GM19328 (cell line): ENCODE results near the gene BOK.

ENCODE experiments used
- ATAC-seq: cut with Tn5 transposase; IDR thresholded peaks from one replicate; pipeline ENCODE4 v1.9.1; 2021; ENCODE audit warnings: mild to moderate bottlenecking, moderate library complexity; ENCODE audit not compliant: unreplicated experiment

The BOK gene

DNA sequence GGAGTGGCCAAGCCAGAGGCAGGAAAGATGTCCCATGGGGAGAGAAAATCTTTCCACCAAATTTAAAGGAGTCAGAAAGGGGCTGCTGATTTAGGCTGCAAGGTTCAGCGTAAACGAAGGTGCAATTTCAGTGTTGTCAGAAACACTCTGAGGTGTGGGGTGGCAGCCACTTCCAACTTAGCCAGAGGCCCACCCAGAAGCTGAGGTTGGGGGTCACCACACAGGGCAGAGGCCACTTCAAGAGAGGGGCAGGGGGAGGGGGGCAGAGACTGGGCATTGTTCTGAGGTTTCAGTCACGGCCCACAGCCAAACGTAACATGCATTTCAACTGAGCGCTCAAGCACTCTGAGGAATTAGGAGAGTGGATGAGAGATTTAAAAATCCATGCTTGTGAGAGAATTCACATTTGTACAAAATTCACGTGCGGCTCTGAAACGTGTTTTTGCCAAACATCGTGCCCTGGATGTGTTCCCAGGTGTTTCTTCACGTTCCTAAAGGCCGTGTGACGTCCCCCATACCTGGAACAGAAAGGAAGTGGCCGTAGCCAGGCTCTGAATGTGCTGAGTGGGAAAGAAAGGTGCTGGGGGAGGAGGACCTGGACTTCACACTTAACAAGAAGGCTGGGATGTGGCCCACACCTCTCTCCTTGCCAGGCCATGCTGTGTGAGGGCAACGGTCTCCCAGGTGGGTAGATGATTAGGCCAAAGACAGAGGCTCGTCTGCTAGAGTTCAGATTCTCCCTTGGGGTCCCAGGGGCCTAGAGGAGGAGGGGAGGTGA, 19.5 kb upstream of the BOK start:
- ATAC-seq: no peak

DNA sequence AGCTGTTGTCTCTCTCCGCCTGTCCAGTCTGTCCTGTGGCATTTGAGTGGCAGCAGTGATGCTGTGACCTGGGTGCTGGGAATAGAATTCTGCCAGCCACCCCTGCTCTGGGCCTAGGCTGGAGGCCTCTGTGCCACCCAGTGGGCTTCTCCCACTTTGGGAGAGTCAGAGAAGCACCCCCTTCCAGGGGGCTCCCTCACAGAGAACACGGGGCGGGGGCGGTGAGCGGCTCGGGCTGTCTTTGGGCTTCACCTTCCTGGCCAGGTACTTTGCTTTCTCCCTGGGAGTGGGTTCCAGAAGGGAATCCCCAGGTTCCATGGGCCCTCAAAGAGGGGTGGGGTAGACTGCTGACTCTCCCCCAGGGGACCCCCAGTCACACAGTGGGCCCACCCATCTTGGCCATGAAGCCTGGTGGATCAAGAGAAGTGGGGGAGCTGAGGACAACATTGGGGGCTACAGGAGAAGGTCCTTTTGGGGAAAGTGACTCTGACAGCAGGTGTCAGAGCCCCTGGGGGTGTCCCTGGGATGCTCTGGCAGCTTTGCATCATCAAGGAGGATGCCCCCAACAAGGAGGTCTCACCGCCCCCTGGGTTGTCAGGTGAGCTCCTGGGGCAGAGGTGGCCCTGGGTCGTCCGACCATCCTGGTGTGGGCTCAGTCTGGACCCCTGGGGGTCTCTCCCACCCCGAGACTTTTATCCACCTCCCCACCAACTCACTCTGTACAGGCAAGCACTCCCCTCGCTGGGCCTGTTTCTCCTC, 18.8 kb upstream of the BOK start:
- no peak for ATAC-seq

DNA sequence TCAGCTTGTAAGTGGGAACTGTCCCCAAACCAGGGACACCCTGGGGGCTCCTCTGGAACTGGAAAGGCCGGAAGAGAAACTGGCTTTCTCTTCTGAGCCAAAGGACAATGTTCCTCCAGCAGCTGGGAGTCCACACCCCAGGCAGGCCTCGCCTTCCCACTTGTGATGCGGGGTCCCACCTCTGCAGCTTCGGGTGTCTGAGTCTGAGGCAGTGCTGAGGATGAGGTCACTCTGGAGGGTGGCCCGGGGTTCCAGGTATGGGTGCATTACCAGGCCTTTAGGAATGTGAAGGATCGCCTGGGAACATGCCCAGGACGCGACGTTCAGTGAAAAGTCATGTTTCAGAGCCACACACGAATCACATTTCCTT, 18.2 kb upstream of the BOK start:
- no peak for ATAC-seq

DNA sequence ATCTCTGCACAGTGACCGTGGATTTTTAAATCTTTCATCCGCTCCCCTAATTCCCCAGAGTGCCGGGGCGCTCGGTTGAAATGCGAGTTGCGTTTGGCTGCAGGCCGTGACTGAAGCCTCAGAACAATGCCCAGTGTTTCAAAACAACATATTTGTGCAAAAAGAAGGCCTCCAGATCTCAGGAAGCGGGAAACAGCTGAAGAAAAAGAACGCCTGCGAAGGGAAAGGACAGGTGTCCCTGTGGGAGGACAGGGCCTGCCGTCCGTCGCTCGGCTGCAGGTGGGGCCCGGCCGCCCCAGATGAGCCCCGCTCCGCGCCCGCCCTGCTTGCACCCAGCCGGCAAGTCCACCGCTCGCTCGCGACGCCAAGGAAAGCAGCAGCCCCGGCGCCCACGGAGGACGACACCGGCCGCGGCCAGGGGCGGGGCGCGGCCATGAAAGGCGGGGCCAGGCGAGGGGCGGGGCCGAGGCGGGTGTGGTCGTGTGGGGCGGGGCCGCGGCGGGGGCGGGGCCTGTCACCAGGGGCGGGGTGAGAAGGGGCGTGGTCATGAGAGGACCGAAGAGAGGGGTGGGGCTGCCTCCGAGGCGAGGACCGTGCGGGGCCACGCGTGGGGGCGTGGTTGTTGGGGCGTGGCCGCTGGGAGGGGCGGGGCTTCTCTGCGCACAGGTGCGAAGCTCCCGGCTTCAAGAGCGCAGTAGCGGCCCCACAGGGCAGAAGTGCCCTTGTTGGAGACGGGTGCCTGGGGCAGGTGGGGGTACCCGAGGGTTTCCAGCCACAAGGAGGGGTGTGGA, 17.6 kb upstream of the BOK start:
- no peak for ATAC-seq

DNA sequence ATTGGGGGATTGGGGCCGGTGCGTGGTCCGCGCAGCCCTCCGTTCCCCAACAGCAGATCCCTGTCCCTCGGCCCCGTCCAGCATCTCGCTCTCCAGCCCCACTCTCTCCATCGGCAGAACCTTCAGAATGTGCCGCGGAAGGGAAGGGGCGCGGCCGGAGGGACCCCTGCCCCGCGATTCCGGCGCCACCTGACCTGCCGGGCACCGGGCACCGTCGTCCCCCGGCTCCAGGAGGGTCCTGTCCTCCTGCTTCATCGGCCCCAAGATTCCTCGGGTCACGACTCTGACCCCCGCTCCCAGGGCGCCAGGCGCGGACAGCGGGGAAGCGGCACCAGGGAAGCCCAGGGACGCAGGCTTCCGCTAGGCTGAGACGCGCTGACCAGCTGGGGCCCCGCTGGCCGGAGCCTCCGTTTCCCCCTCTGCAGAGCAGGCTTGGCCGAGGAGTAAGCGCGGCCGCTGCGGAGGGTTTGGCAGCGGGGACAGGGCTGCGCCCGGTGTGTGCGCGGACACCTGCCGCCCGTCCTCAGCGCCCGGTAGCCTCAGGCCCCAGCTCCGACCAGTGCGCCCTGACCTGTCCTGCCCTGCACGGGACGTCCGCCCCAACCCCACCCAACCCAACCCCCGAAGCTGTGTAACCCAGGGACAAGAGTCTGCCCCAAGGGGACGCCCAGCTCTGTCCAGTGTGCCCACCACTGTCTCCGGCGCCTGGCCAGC, 16.8 kb upstream of the BOK start:
- no peak for ATAC-seq

DNA sequence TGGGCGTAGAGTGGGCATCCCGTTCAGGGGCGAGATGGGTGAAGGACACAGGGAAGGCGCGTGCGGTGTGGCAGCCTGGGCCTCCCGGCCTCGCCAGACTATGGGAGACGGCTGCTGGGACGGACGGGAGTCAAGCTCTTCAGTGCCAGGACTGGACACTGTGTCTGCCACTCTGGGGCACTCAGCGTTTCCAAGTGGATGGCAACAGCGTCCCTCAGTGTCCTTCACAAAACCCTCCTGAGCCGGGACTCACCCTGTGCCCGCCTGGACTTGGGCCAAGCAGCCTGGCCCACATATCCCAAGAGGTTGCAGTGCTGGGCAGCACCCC, 16.3 kb upstream of the BOK start:
- no peak for ATAC-seq

DNA sequence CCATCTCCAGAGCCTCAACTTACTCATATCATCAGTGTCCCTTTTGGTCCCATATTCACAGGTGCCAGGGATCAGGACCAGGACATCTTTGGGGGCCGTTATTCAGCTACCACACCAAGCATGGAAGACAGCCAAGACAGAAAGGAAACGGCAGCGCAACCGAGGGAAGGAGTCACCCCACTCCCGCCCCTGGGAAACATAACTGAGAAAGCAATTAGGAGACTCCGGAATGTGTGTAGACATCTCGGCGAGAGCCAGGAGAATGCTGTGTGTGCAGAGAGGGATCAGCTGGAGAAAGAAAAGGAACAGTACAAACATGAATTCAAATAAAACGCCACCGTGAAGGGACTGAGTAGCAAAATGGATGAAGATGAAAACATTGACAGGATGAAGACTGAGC, 13.4 kb upstream of the BOK start:
- no peak for ATAC-seq

DNA sequence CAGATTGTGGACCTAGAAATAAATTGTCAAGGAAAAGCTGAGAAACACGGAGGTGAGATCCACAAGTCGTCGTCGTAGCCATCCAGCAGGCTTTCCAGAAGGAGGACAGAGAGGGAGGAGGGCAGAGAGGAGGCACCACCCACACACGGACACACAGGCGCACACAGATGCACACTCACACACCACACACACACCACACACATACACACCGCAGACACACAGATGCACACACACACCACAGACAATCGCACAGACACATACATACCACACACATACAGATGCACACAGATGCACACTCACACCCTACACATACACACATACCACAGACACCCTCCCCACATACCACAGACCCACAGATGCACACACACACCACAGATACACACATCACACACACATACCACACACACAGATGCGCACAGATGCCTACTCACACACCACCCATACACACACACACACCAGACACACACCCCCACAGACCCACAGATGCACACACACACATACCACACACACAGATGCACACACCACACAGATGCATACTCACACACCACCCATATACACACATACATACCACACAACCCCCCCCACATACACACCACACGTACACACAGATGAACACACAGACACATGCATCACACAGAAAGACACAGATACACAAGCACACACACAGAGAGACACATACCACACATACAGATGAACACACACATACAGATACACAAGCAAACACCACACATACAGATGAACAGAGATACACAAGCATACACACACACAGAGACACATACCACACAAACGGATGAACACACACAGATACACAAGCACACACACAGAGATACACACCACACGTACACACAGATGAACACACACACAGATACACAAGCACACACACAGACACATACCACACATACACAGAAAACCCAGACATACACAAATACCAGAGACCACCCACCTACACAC, 12.7 kb upstream of the BOK start:
- ATAC-seq: no peak

DNA sequence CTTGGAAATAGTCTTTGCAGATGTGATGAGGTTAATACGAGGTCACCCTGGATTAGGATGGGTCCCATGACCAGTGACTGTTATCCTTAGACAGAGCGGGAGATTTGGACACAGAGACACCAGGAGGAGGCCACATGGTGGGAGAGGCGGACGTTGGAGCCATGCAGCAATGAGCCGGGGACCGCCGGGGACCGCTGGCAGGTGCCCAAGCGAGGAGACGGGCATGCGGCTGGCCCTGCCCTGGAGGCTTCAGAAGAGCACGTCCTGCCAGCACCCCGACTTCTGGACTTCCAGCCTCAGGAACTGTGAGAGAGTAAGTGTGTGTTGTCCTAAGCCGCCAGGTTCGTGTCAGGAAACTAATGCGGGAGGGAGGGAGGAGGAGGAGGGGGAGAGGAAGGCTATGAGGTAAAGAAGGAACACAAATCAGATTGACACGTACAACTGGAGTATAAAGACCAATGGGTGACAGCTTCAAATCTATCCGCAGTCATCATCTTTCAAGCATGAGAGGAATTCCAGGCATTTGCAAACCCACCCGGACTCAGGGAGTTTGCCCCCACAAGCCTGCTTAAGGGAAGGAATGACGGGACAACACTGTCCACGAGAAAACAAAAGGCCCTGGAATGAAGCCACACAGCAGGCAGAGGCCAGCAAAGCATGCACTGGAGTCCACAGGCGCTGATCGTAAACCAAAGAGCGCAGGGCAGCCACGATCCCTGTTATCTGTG, 11.6 kb upstream of the BOK start:
- no peak for ATAC-seq

DNA sequence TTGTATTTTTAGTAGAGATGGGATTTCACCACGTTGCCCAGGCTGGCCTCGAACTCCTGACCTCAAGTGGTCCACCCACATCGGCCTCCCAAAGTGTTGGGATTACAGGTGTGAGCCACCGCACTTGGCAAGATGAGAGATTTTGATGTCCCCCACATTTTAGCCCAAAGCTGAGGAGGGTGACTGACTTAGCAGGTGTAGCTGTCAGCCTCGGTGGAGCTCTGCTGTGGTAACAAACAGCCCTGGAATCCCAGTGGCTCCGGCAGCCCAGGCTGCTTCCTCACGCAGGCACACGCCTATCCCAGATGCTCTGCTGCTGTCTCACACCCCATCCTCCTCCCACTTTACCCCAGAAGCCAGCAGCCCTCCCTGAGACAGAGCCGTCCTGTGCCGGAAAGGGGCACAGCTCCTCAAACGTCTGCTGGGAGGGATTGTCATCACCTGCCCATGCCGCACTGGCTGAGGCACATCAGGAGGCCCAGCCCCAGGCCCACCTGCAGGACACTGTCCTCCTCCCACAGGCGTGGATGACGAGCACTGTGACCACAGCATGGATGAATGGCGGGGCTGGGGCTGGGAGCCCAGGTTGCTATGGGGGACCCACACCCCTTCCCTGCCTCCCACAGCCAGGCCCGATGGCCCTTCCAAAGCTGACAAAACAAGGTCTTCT, 10.6 kb upstream of the BOK start:
- ATAC-seq: no peak

DNA sequence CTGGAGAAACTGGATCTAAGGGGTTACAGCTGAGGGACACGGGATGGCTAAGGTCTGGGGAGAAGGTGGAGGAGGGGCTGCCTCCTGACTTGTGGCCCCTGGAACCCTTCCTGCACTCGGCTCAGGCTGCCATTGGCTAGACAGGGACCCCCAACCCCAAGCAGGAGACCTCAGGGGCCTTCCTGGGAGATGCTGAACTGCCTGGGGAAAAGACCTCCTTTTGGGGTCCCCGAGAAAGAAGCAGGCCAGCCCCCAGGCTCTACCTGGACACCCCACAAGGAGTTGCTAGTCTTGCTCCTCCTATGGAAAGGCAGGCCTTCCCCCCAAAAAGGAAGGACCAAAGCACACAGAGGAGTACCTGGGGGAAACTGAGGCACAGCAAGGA, 10.1 kb upstream of the BOK start:
- no peak for ATAC-seq

DNA sequence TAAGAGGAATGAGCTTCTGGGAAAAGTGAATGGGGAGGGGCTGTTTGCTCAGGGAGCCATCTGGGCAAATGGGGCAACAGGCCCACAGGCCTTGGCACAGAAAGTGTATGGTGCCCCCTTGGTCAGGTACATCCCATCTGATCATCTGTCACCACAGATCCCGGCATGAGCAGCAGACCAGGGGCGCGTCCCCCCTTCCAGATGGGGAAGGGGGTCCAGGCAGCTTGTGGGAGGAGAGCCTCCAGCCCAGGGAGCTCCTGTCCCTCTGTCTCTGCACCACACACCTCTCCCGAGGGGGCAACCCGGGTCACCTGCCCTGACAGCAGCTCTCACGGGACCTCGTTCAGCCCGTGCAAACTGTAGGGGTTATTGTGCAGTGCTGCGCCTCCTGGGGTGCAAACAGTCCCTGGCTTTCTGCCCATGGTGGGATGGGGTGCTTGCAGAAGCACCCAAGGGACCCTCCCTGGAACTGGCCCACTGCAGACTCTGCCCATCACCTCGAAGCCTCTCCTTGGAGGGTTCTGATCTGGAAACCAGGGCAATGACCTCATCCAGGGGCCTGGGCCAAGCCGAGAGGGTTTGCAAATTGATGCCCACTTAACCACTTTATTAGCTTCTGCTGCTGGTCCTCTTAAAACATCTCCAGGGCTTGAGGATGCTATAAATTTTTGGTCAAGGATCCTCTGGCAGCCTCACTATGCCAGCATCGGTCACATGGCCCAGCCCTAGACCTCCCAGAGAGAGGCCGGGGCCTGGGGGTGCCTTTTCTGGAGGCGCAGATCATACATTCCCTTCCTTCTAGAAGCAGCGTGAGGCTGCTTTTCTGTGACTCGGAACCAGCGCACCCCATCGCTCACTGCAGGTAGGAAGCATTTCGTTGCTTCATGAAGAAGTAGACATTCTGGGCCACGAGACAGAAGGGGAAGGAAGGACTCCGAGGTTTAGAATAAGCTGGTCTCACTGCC, 7.6 kb upstream of the BOK start:
- no peak for ATAC-seq

DNA sequence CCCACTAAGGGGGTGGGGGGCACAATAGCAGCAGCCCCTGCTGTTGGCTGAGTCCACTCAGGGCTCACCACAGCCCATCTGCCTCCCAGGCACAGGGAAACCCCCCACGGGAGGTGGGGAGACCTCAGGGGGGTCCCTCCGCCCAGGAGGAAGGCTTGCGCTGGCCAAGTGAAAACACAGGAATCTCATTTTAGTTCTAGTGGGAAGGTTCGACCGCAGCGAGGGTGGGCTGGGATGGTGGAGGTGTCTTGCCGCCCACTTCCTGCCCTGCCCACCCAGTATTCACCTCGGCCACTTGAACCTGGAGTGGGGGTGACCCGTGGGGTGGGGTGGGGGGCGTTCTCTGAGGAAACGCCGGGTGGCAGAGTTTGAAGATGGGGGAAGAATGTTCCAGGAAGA, 6.9 kb upstream of the BOK start:
- ATAC-seq: no peak

DNA sequence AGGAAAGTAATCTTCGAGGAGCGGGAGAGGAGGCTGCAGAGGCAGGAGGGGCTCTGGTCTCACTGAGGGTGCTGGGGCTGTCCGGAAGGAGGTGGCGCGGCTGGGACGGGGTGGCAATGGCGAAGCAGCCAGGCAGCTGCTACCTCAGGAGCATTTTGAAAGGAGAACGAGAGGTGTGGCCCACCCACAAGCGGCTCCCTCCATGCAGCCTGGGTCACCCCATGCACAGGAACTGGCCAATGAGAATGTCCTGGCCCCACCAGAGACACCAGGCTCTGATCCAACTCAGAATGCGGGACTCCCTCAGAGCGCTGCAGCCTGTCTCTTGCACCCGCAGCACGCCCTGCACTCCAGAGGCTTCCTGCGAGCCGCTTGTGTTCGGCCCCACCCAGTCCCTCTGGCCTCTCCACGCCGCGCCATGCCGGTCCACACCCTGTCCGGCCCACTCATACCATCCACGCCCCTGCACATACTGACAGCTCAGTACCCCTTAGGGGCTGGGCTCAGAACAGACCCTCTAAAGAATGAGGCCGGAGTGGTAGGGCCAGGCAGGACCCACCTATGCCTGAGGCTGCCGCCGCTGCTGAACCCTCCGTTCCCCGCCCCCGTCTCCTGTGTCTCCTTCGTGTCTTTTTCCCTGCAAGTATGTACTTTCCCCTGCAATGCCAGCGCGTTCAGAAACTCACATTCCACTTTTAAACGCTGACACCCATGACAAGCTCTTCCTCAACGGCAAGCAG, 6.4 kb upstream of the BOK start:
- no peak for ATAC-seq

DNA sequence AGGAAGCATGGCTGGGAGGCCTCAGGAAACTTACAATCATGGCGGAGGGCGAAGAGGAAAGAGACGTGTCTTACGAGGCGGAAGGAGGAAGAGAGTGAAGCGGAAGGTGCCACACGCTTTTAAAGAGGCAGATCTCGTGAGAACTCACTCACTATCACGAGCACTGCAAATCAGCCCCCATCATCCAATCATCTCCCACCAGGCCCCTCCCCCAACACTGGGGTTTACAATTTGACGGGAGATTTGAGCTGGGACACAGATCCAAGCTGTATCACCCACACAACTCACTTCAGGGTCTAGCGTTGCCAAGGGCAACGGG, 5.1 kb upstream of the BOK start:
- ATAC-seq: no peak

DNA sequence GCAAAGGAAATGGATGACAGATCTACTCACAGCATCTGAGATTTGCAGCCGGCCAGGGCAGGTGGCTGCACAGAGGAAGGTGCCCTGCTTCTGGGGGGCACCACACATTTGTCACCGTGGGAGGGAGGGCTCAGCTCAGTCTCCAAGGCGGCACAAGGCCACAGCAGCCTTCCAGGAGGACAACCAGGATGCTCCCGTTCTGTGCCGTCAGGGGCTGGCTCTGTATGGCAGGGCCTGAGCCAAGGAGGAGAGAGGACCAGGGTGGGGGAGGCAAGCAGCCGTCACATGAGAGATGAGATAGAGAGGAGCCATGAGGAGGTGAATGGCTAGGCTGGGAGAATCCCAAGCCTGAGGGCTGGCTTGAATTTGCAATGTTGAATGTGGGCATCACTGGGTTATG, 4.6 kb upstream of the BOK start:
- no peak for ATAC-seq

DNA sequence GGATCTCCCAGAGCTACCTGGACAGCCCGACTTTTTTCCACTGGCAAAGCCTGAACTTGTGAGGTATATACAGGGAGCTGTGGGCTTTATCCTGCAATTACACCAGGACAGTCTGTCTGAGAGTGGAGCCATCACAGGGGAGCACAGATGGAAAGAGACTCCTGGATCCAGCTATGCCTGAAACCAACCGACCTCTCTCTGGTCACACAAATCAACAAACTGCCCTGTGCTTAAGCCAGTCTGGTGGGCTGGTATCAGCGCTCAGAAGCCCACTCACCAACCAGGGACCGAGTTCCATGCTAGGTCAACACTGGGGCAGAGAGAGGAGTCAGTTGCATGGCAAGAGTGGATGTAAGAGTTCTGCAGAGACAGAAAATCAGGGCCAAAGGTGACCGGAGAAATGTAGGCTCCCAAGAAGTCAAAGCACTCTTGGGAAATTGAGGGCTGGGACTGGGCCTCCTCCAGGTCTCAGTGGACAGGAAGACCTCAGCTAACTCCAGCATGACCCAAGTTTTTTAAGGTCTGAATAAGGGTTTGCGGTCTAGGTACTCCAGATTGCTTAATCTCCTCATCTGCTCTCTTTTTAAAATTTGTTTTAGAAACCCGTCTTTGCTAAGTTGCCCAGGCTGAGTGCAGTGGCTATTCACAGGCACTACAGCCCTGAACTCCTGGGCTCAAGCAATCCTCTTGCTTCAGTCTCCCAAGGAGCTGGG, 3.8 kb upstream of the BOK start:
- no peak for ATAC-seq
